H1 (cell line): Measurements from ENCODE around the gene HAUS2. TPM values are rescaled to one million over a fixed set of nuclear protein-coding genes. Genes with fewer than 3 reads are reported as not detected.

Experiments used
- CTCF ChIA-PET: fragments of 300-600 bp; sonication (Branson Sonifier 250); formaldehyde crosslinking; loops from one replicate; lab custom pipeline; 2021; ENCODE audit not compliant: partially characterized antibody; lab: Charles Lee
- POLR2A ChIA-PET: fragments of 300-600 bp; sonication (Branson Sonifier 250); formaldehyde crosslinking; loops from one replicate; lab custom pipeline; 2021; ENCODE audit warnings: inconsistent platforms; ENCODE audit not compliant: partially characterized antibody; lab: Charles Lee
- DNase-seq, 2 experiments: peaks; one replicate each; pipeline versions ENCODE4 v3.0.0 to v3.0.0-alpha.2; 2010 to 2022; ENCODE audit warnings: low spot score in 2 of 2, low read depth in 1 of 2, mixed read lengths in 1 of 2
- FAIRE-seq: peaks from 2 replicates; lab custom pipeline; 2011; peaks lifted over from hg19 to GRCh38; lab: Jason Lieb, UNC
- H2AFZ ChIP-seq: 2 replicates; pipeline ENCODE4 v1.8.1; 2012; ENCODE audit warnings: low read length, inconsistent platforms
- H2AK5ac ChIP-seq: 2 replicates; pipeline ENCODE4 v1.6.1; 2013; ENCODE audit warnings: low read depth, low read length
- H2BK120ac ChIP-seq: replicated peaks from 2 replicates; pipeline ENCODE3; 2013; ENCODE audit warnings: low read depth, low read length, inconsistent platforms
- H2BK12ac ChIP-seq: 2 replicates; pipeline ENCODE4 v1.6.1; 2013; ENCODE audit warnings: low read depth, low read length
- H2BK15ac ChIP-seq: 2 replicates; pipeline ENCODE4 v1.6.1; 2013; ENCODE audit warnings: low read length
- H2BK20ac ChIP-seq: 2 replicates; pipeline ENCODE4 v1.6.1; 2013; ENCODE audit warnings: low read length
- H2BK5ac ChIP-seq: 2 replicates; pipeline ENCODE4 v1.6.1; 2013; ENCODE audit warnings: low read depth, low read length
- H3K14ac ChIP-seq: 2 replicates; pipeline ENCODE4 v1.6.1; 2013; ENCODE audit warnings: inconsistent platforms; ENCODE audit not compliant: insufficient read length
- H3K18ac ChIP-seq: 2 replicates; pipeline ENCODE4 v1.6.1; 2013; ENCODE audit warnings: low read length; ENCODE audit errors: extremely low read depth
- H3K23ac ChIP-seq: 2 replicates; pipeline ENCODE4 v1.6.1; 2013; ENCODE audit warnings: inconsistent platforms; ENCODE audit not compliant: insufficient read length
- H3K23me2 ChIP-seq: 2 replicates; pipeline ENCODE4 v1.6.1; 2013; ENCODE audit warnings: low read depth, low read length
- H3K27ac ChIP-seq: 2 replicates; pipeline ENCODE4 v1.6.1; 2011; ENCODE audit warnings: low read depth, low read length, inconsistent platforms
- H3K27me3 ChIP-seq, 4 experiments: replicated peaks in 1 of 4; 1 replicate in 1 of 4; 2 replicates in 3 of 4; pipeline versions ENCODE4 v1.6.1 to v1.8.1; 2011 to 2013; ENCODE audit warnings: low read length in 3 of 4, mild to moderate bottlenecking in 3 of 4, inconsistent platforms in 2 of 4, mixed read lengths in 2 of 4, moderate library complexity in 1 of 4; ENCODE audit not compliant: control insufficient read depth in 3 of 4, insufficient read depth in 3 of 4; ENCODE audit errors: extremely low read depth in 1 of 4
- H3K36me3 ChIP-seq, 4 experiments: 2 replicates each; pipeline versions ENCODE4 v1.6.1 to v1.8.1; 2011 to 2013; ENCODE audit warnings: mild to moderate bottlenecking in 4 of 4, low read length in 3 of 4, moderate library complexity in 2 of 4, control low read depth in 1 of 4, inconsistent platforms in 1 of 4; ENCODE audit not compliant: insufficient read depth in 4 of 4, control insufficient read depth in 2 of 4
- H3K4ac ChIP-seq: replicated peaks from 2 replicates; pipeline ENCODE3; 2013; ENCODE audit warnings: low read length, low read depth, mixed read lengths, inconsistent platforms; ENCODE audit not compliant: insufficient read length
- H3K4me1 ChIP-seq, 4 experiments: replicated peaks in 1 of 4; 1 replicate in 1 of 4; 2 replicates in 3 of 4; pipeline versions ENCODE4 v1.6.1 to v1.8.1; 2011 to 2013; ENCODE audit warnings: low read length in 3 of 4, inconsistent platforms in 2 of 4, mixed read lengths in 1 of 4; ENCODE audit not compliant: insufficient read depth in 4 of 4, control insufficient read depth in 3 of 4
- H3K4me2 ChIP-seq, 2 experiments: 2 replicates each; pipeline versions ENCODE4 v1.6.1 to v1.8.1; 2011 to 2013; ENCODE audit warnings: low read depth in 2 of 2, low read length in 2 of 2, control low read depth in 1 of 2, inconsistent platforms in 1 of 2, mild to moderate bottlenecking in 1 of 2; ENCODE audit not compliant: insufficient read depth in 1 of 2
- H3K4me3 ChIP-seq, 4 experiments: fragments of 200-600, 300-600 bp in 1 of 4; sonication (generic), shearing (Covaris generic), sonication (Bioruptor Twin) in 1 of 4; 2 replicates each; pipeline versions ENCODE4 v1.5.1 to v1.8.1; 2011 to 2016; ENCODE audit warnings: low read length in 4 of 4, low read depth in 3 of 4, control low read depth in 2 of 4, inconsistent platforms in 2 of 4, mild to moderate bottlenecking in 2 of 4, mixed read lengths in 1 of 4, moderate library complexity in 1 of 4; ENCODE audit not compliant: insufficient read depth in 2 of 4; ENCODE audit errors: extremely low read depth in 1 of 4
- H3K56ac ChIP-seq: replicated peaks from 2 replicates; pipeline ENCODE3; 2013; ENCODE audit warnings: low read depth, mild to moderate bottlenecking, mixed read lengths, low read length, inconsistent platforms; ENCODE audit not compliant: insufficient read length
- H3K79me1 ChIP-seq: 2 replicates; pipeline ENCODE4 v1.6.1; 2013; ENCODE audit warnings: low read depth, low read length, control low read depth
- H3K79me2 ChIP-seq, 2 experiments: 2 replicates each; pipeline versions ENCODE4 v1.6.1 to v1.8.1; 2012 to 2013; ENCODE audit warnings: low read length in 2 of 2, mild to moderate bottlenecking in 2 of 2, inconsistent platforms in 1 of 2; ENCODE audit not compliant: insufficient read depth in 2 of 2, control insufficient read depth in 1 of 2
- H3K9ac ChIP-seq, 4 experiments: replicated peaks in 1 of 4; 1 replicate in 1 of 4; 2 replicates in 3 of 4; pipeline versions ENCODE4 v1.6.1 to v1.8.1; 2011 to 2013; ENCODE audit warnings: low read depth in 3 of 4, low read length in 3 of 4, control low read depth in 2 of 4, mild to moderate bottlenecking in 2 of 4, moderate library complexity in 2 of 4, inconsistent platforms in 1 of 4; ENCODE audit errors: extremely low read depth in 1 of 4
- H3K9me3 ChIP-seq, 2 experiments: 2 replicates each; pipeline versions ENCODE4 v1.6.1 to v1.8.1; 2012 to 2013; ENCODE audit warnings: mild to moderate bottlenecking in 2 of 2, moderate library complexity in 2 of 2, control low read depth in 1 of 2, inconsistent platforms in 1 of 2, low read depth in 1 of 2, low read length in 1 of 2, mixed read lengths in 1 of 2; ENCODE audit not compliant: insufficient read depth in 2 of 2
- H4K20me1 ChIP-seq, 2 experiments: replicated peaks in 1 of 2; 2 replicates each; pipeline versions ENCODE3 to v1.8.1; 2011 to 2013; ENCODE audit warnings: inconsistent platforms in 2 of 2, low read length in 2 of 2, mild to moderate bottlenecking in 1 of 2; ENCODE audit not compliant: insufficient read depth in 2 of 2, control insufficient read depth in 1 of 2
- H4K5ac ChIP-seq: 2 replicates; pipeline ENCODE4 v1.6.1; 2013; ENCODE audit warnings: low read length, low read depth, mixed read lengths, inconsistent platforms; ENCODE audit not compliant: insufficient read length
- H4K8ac ChIP-seq: 2 replicates; pipeline ENCODE4 v1.8.0; 2013; ENCODE audit warnings: mild to moderate bottlenecking, moderate library complexity, low read length, inconsistent platforms; ENCODE audit not compliant: insufficient read depth; ENCODE audit errors: extremely low read depth
- H4K91ac ChIP-seq: replicated peaks from 2 replicates; pipeline ENCODE3; 2013; ENCODE audit warnings: low read length, mixed read lengths, inconsistent platforms; ENCODE audit not compliant: insufficient read length
- CREB1 ChIP-seq: IDR thresholded peaks from 2 replicates; pipeline ENCODE4 v1.6.1; 2012; ENCODE audit warnings: inconsistent platforms
- EZH2 ChIP-seq: fragments of 200-600 bp; sonication (generic); IDR thresholded peaks from 2 replicates; pipeline ENCODE4 v1.7.1; 2012; ENCODE audit warnings: low read depth, mild to moderate bottlenecking, moderate library complexity, low read length, inconsistent platforms; ENCODE audit not compliant: severe bottlenecking
- GABPA ChIP-seq: IDR thresholded peaks from 2 replicates; pipeline ENCODE4 v1.6.1; 2011; ENCODE audit warnings: mild to moderate bottlenecking, low read length, moderate library complexity, borderline replicate concordance; ENCODE audit not compliant: insufficient read depth
- HDAC6 ChIP-seq: IDR thresholded peaks from one replicate; pipeline ENCODE4 v1.7.1; 2012; ENCODE audit warnings: low read depth, mild to moderate bottlenecking, inconsistent platforms, low read length, moderate library complexity
- JUND ChIP-seq: IDR thresholded peaks from 2 replicates; pipeline ENCODE4 v1.6.1; 2011; ENCODE audit warnings: mild to moderate bottlenecking, improper control_type of control experiment, low read length
- KDM4A ChIP-seq: IDR thresholded peaks from one replicate; pipeline ENCODE4 v1.7.1; 2012; ENCODE audit warnings: low read depth, mild to moderate bottlenecking, moderate library complexity, low read length, inconsistent platforms; ENCODE audit not compliant: severe bottlenecking
- RFX5 ChIP-seq: IDR thresholded peaks from 2 replicates; pipeline ENCODE4 v1.6.1; 2011; ENCODE audit warnings: low read depth, low read length, improper control_type of control experiment, borderline replicate concordance
- SIN3A ChIP-seq, 2 experiments: IDR thresholded peaks in 1 of 2; conservative IDR thresholded peaks in 1 of 2; 2 replicates each; pipeline ENCODE4 v1.6.1; 2011 to 2012; ENCODE audit warnings: low read length in 2 of 2, improper control_type of control experiment in 1 of 2, low read depth in 1 of 2, mild to moderate bottlenecking in 1 of 2
- SIX5 ChIP-seq: IDR thresholded peaks from 2 replicates; pipeline ENCODE4 v1.6.1; 2011; ENCODE audit warnings: mild to moderate bottlenecking, low read depth, low read length
- SP2 ChIP-seq: IDR thresholded peaks from 2 replicates; pipeline ENCODE4 v1.6.1; 2012; ENCODE audit warnings: mild to moderate bottlenecking, low read length, inconsistent platforms
- YY1 ChIP-seq: IDR thresholded peaks from 2 replicates; pipeline ENCODE4 v1.6.1; 2011; ENCODE audit warnings: low read depth, mild to moderate bottlenecking, low read length
- WGBS, 2 experiments: shearing (Covaris generic) in 1 of 2; methylation state at CpG; one replicate each; pipeline versions ENCODE4 v1.1.6 to v1.1.7; 2013 to 2015; ENCODE audit warnings: low lambda C conversion rate in 2 of 2, mixed read lengths in 2 of 2, inconsistent platforms in 1 of 2, low coverage in 1 of 2, missing lambda C conversion rate in 1 of 2; ENCODE audit not compliant: insufficient replicate concordance in 2 of 2, insufficient coverage in 1 of 2, insufficient read length in 1 of 2; ENCODE audit errors: extremely low coverage in 1 of 2, missing lambda C conversion rate in 1 of 2; 5-methylcytosine and 5-hydroxymethylcytosine counted together
- polyA plus RNA-seq, 7 experiments: library from polyadenylated mRNA; depleted of rRNA in 3 of 7; stranded (reverse) in 5 of 7; unstranded in 2 of 7; fragments of >200 nt in 5 of 7; fragments of 200-250 nt in 2 of 7; gene quantifications; 1 replicate in 5 of 7; 2 replicates in 1 of 7; 4 replicates in 1 of 7; pipeline versions ENCODE4 v1.2.1 to v1.2.3, GENCODE V29; 2011 to 2013; ENCODE audit warnings: missing spikeins in 2 of 7, mixed read lengths in 2 of 7
- total RNA-seq: library from RNA; stranded (reverse); fragmentation: NEBNext Ultra II Directional; extraction: Animal tissue kit (Norgen Biotek cat#: 25700); gene quantifications from 2 replicates; pipeline ENCODE4 v1.2.1, GENCODE V29; 2021
- TF ChIP-seq, protein P1 (sequence below): IDR thresholded peaks from 2 replicates; pipeline ENCODE4 v1.6.1; 2011; ENCODE audit warnings: low read depth, mild to moderate bottlenecking, low read length; ENCODE audit not compliant: insufficient read depth

Gene HAUS2
- total and polyA plus RNA-seq, 2 of the 8 experiments (the other 6 are each of a cell fraction or from before 2014, with no cell fraction given) = 12.1 to 33.5 TPM

- no peaks in the 10 kb centered on the region; the same call in 1 of the 2 replicates for H3K23me2 ChIP-seq
- no peak overlapping the region for H2AK5ac ChIP-seq
- CTCF ChIA-PET = interaction anchor here (1.4 to 2.3 kb wide), 2 partner anchors 11 to 107 kb away, joined by 3 to 7 read pairs; no protein-coding TSS in a partner anchor
- 83% methylated on average over 4 of the region's 4 CpGs; no CpG with 5 or more reads in 1 of the 2 experiments for WGBS, 2 experiments
- no peak overlapping the region for H3K4ac ChIP-seq
- POLR2A ChIA-PET = interaction anchor here (1.0 to 1.9 kb wide), 4 partner anchors 9 to 54 kb away, joined by 3 to 5 read pairs (median 4); partner anchors contain the start of gene ZNF106
- H3K56ac ChIP-seq = no peak overlapping the region
- H3K9ac ChIP-seq = no peak overlapping the region
- H3K23ac ChIP-seq = no peak overlapping the region
- H3K36me3 ChIP-seq = peaks cover 0 to 18% (median 5%) of the 10 kb centered on the region in 4 experiments; a peak in 5 of 8 replicates
- H2BK120ac ChIP-seq = no peak overlapping the region
- H3K27ac ChIP-seq = no peak overlapping the region
- no peaks in the 10 kb centered on the region for H4K20me1 ChIP-seq
- no peak overlapping the region for H3K4me3 ChIP-seq
- no peak overlapping the region for H2BK5ac ChIP-seq
- H4K91ac ChIP-seq = no peak overlapping the region
- H4K5ac ChIP-seq = no peak overlapping the region
- H3K14ac ChIP-seq = no peak overlapping the region
- peaks cover 0 to 3% (median 0%) of the 10 kb centered on the region in 4 experiments; a peak in 2 of 7 replicates for H3K4me1 ChIP-seq
- H3K79me1 ChIP-seq = no peaks in the 10 kb centered on the region; the same call in 1 of the 2 replicates
- H4K8ac ChIP-seq = no peak overlapping the region
- H2BK12ac ChIP-seq = no peak overlapping the region
- no peak overlapping the region for H3K4me2 ChIP-seq
- H2BK20ac ChIP-seq = no peak overlapping the region
- peaks cover 0 to 11% of the 10 kb centered on the region in 2 experiments; a peak in 3 of 4 replicates for H3K79me2 ChIP-seq
- H2AFZ ChIP-seq = no peak overlapping the region
- FAIRE-seq (no peak), DNase-seq (no peak)
- H3K18ac ChIP-seq = no peak overlapping the region
- H2BK15ac ChIP-seq = no peak overlapping the region
- H3K27me3 ChIP-seq = no peaks in the 10 kb centered on the region
- no peaks in the 10 kb centered on the region for H3K9me3 ChIP-seq
- TF ChIP-seq KDM4A = no peak
- no peak for TF ChIP-seq YY1
- TF ChIP-seq, protein P1, sequence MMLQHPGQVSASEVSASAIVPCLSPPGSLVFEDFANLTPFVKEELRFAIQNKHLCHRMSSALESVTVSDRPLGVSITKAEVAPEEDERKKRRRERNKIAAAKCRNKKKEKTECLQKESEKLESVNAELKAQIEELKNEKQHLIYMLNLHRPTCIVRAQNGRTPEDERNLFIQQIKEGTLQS = no peak
- TF ChIP-seq JUND = no peak
- TF ChIP-seq RFX5 = no peak
- no peak for TF ChIP-seq HDAC6
- no peak for TF ChIP-seq SIX5
- TF ChIP-seq SIN3A (conservative IDR thresholded peaks at IDR 0.05 in 1 of 2, IDR thresholded peaks at IDR 0.05 in 1 of 2; ENCODE audit: low read depth in 1 of 2, low read length in 2 of 2) = no peak
- no peak for TF ChIP-seq GABPA
- no peak for TF ChIP-seq CREB1
- TF ChIP-seq SP2 = no peak
- no peak for TF ChIP-seq EZH2
Measured at GRCh38 chr15:42544853-42545629, 3.6 kb upstream of the HAUS2 start.
